Endothelial cell of umbilical vein (primary cell): ENCODE data around the gene INTS11. TPM values are rescaled to one million over a fixed set of nuclear protein-coding genes. Genes with fewer than 3 reads are reported as not detected.

Source experiments
- BruUV-seq: library from RNA; stranded (reverse); fragments of 400-500 nt; replicated peaks from 2 replicates; lab custom pipeline; 2021; lab: Mats Ljungman, UMichigan
- CTCF ChIA-PET: fragments of 300-600, 350-600 bp; sonication (Branson Sonifier 250); formaldehyde crosslinking; loops from one replicate; lab custom pipeline; 2021; ENCODE audit warnings: antibody characterized with exemption, inconsistent platforms; lab: Charles Lee
- POLR2A ChIA-PET: fragments of 300-600, 350-600 bp; sonication (Branson Sonifier 250); formaldehyde crosslinking; loops from one replicate; lab custom pipeline; 2021; ENCODE audit warnings: antibody characterized with exemption, inconsistent platforms; lab: Charles Lee
- DNase-seq: peaks from one replicate; pipeline ENCODE4 v3.0.0-alpha.2; 2011; ENCODE audit warnings: low read depth, low spot score
- FAIRE-seq: peaks from 2 replicates; lab custom pipeline; 2011; peaks lifted over from hg19 to GRCh38; lab: Jason Lieb, UNC
- H2AFZ ChIP-seq: 2 replicates; pipeline ENCODE4 v1.6.0; 2012; ENCODE audit warnings: low read depth, low read length, control low read depth, inconsistent platforms
- H3K27ac ChIP-seq: 2 replicates; pipeline ENCODE4 v1.5.1; 2011; ENCODE audit warnings: low read depth, mild to moderate bottlenecking, control low read depth, low read length, moderate library complexity; ENCODE audit not compliant: insufficient read depth
- H3K27me3 ChIP-seq, 2 experiments: 2 replicates each; pipeline versions ENCODE4 v1.6.0 to v1.6.1; 2011; ENCODE audit warnings: low read length in 2 of 2, mixed read lengths in 1 of 2; ENCODE audit not compliant: control insufficient read depth in 2 of 2, insufficient read depth in 2 of 2
- H3K36me3 ChIP-seq, 2 experiments: 2 replicates in 1 of 2; 3 replicates in 1 of 2; pipeline ENCODE4 v1.5.1; 2011; ENCODE audit warnings: low read length in 2 of 2, mild to moderate bottlenecking in 1 of 2, moderate library complexity in 1 of 2; ENCODE audit not compliant: control insufficient read depth in 2 of 2, insufficient read depth in 2 of 2; ENCODE audit errors: extremely low read depth in 1 of 2
- H3K4me1 ChIP-seq: 3 replicates; pipeline ENCODE4 v1.5.1; 2011; ENCODE audit warnings: mild to moderate bottlenecking, low read length; ENCODE audit not compliant: control insufficient read depth, insufficient read depth; ENCODE audit errors: extremely low read depth
- H3K4me2 ChIP-seq: 2 replicates; pipeline ENCODE4 v1.6.1; 2011; ENCODE audit warnings: low read length, control low read depth, mixed read lengths; ENCODE audit not compliant: insufficient read depth
- H3K4me3 ChIP-seq, 3 experiments: fragments of 200-600 bp in 1 of 3; sonication (generic), shearing (Covaris generic) in 1 of 3; replicated peaks in 1 of 3; 2 replicates each; pipeline ENCODE4 v1.5.1; 2011 to 2016; ENCODE audit warnings: control low read depth in 3 of 3, low read length in 3 of 3, mild to moderate bottlenecking in 2 of 3, inconsistent platforms in 1 of 3, low read depth in 1 of 3, moderate library complexity in 1 of 3; ENCODE audit not compliant: insufficient read depth in 1 of 3
- H3K79me2 ChIP-seq: 2 replicates; pipeline ENCODE4 v1.6.0; 2012; ENCODE audit warnings: low read length, inconsistent platforms; ENCODE audit not compliant: control insufficient read depth, insufficient read depth
- H3K9ac ChIP-seq: replicated peaks from 2 replicates; pipeline ENCODE3; 2011; ENCODE audit warnings: low read length, control low read depth; ENCODE audit not compliant: insufficient read depth; ENCODE audit errors: extremely low read depth
- H3K9me1 ChIP-seq: replicated peaks from 3 replicates; pipeline ENCODE4 v1.6.0; 2011; ENCODE audit warnings: mild to moderate bottlenecking, low read length; ENCODE audit not compliant: control insufficient read depth, insufficient read depth; ENCODE audit errors: extremely low read depth
- H3K9me3 ChIP-seq: replicated peaks from 2 replicates; pipeline ENCODE4 v1.5.1; 2012; ENCODE audit warnings: low read length, inconsistent platforms; ENCODE audit not compliant: control insufficient read depth, insufficient read depth
- H4K20me1 ChIP-seq: replicated peaks from 2 replicates; pipeline ENCODE3; 2011; ENCODE audit warnings: mild to moderate bottlenecking, low read length; ENCODE audit not compliant: control insufficient read depth, insufficient read depth; ENCODE audit errors: extremely low read depth
- EZH2 ChIP-seq: IDR thresholded peaks from 2 replicates; pipeline ENCODE4 v1.6.1; 2012; ENCODE audit warnings: borderline replicate concordance, low read depth, mild to moderate bottlenecking, moderate library complexity, low read length, inconsistent platforms; ENCODE audit not compliant: severe bottlenecking
- FOS ChIP-seq: IDR thresholded peaks from 2 replicates; pipeline ENCODE4 v1.6.1; 2011; ENCODE audit warnings: mild to moderate bottlenecking, low read length, moderate library complexity, borderline replicate concordance; ENCODE audit not compliant: insufficient read depth
- GATA2 ChIP-seq: IDR thresholded peaks from 2 replicates; pipeline ENCODE4 v1.7.0; 2011; ENCODE audit warnings: low read depth, mild to moderate bottlenecking, moderate library complexity, mixed read lengths, low read length; ENCODE audit not compliant: insufficient read length, insufficient read depth
- JUN ChIP-seq: IDR thresholded peaks from 2 replicates; pipeline ENCODE4 v1.6.1; 2011; ENCODE audit warnings: borderline replicate concordance, low read depth; ENCODE audit not compliant: insufficient read length, insufficient read depth
- MAX ChIP-seq: IDR thresholded peaks from 2 replicates; pipeline ENCODE4 v1.6.1; 2011; ENCODE audit not compliant: insufficient read depth, insufficient read length
- MYC ChIP-seq: IDR thresholded peaks from one replicate; pipeline ENCODE4 v1.6.1; 2011; ENCODE audit warnings: mild to moderate bottlenecking, low read depth, low read length
- POLR2A ChIP-seq: IDR thresholded peaks from 2 replicates; pipeline ENCODE4 v1.6.1; 2012; ENCODE audit warnings: low read depth, mild to moderate bottlenecking, control low read depth, low read length
- POLR2AphosphoS5 ChIP-seq: IDR thresholded peaks from 2 replicates; pipeline ENCODE4 v1.6.1; 2012; ENCODE audit warnings: low read depth, mild to moderate bottlenecking, control low read depth, low read length, moderate library complexity; ENCODE audit not compliant: insufficient read depth
- dilution Hi-C: fragments of 300-500 bp; cut with MboI; formaldehyde crosslinking; loops from one replicate; pipeline ENCODE4 v1.15.0; 2019; ENCODE audit warnings: low sequenced_read_pairs; ENCODE audit not compliant: extremely low pct_ligation_motif_present
- intact Hi-C: fragments of 100-400 bp; cut with micrococcal nuclease; formaldehyde crosslinking; loops from one replicate; pipeline ENCODE4 v1.10.0; 2022
- polyA plus RNA-seq, 4 experiments: library from polyadenylated mRNA; depleted of rRNA in 3 of 4; stranded (reverse) in 3 of 4; unstranded in 1 of 4; fragments of >200 nt; gene quantifications; 2 replicates each; pipeline versions ENCODE4 v1.2.1 to v1.2.3, GENCODE V29; 2011 to 2012; ENCODE audit warnings: missing spikeins in 1 of 4
- total RNA-seq: library from RNA; stranded (reverse); gene quantifications from 2 replicates; pipeline ENCODE4 v1.2.3, GENCODE V29; 2021
- TF ChIP-seq, protein P1 (sequence below), 2 donors: IDR thresholded peaks; 1 replicate in 1 of 2; 2 replicates in 1 of 2; pipeline ENCODE4 v1.5.1; 2011; ENCODE audit warnings: low read length in 2 of 2, mild to moderate bottlenecking in 2 of 2, moderate library complexity in 2 of 2, control low read depth in 1 of 2, inconsistent platforms in 1 of 2, low read depth in 1 of 2; ENCODE audit not compliant: insufficient read depth in 1 of 2; ENCODE audit errors: extremely low read depth in 1 of 2

Gene INTS11
- total and polyA plus RNA-seq, 2 donors (not counting 3 experiments of a cell fraction or from before 2014, with no cell fraction given), result 132 to 222 TPM

DNA sequence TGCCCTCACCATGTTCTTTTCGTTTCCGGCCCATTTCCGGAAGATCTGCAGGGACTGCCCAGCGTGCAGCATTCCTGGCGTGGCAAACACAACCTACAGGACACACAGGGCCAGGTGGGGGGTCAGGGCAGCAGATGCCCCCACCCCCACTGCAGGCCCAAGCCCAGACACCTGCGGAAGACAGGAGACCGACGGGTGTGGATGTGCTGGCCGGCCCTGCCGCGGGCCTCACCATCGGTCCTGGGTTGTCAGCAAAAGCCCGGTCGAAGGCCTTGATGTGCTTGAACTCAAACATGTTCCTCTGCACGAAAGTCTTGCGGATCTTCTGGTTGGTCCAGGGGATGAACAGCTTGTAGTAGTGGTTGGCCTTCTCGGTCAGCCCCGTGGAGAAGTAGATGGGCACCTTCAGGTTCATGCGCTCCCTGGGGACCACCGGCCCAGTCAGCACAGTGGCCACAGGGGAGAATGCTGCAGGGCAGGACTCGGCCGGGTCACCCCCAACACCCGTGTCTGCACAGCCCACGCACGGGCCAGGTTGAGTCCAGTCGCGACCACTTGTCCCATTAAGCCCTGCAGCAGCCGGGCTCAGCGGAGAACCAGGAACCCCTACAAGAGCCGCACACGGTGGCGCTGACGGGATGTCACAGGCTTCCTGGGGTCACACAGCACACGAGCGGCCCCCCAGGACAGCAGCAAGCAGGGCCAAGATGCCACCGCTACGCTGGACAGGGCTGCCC, 10.8 kb downstream of the INTS11 start:
- DNase-seq (no peak), FAIRE-seq (no peak)
- H3K4me1 ChIP-seq, result peaks cover 5% of the 10 kb centered on the region
- TF ChIP-seq GATA2 (no peak), POLR2AphosphoS5 (no peak), MAX (no peak), POLR2A (no peak), EZH2 (no peak), FOS (no peak), JUN (no peak), MYC (no peak)
- TF ChIP-seq, protein P1, sequence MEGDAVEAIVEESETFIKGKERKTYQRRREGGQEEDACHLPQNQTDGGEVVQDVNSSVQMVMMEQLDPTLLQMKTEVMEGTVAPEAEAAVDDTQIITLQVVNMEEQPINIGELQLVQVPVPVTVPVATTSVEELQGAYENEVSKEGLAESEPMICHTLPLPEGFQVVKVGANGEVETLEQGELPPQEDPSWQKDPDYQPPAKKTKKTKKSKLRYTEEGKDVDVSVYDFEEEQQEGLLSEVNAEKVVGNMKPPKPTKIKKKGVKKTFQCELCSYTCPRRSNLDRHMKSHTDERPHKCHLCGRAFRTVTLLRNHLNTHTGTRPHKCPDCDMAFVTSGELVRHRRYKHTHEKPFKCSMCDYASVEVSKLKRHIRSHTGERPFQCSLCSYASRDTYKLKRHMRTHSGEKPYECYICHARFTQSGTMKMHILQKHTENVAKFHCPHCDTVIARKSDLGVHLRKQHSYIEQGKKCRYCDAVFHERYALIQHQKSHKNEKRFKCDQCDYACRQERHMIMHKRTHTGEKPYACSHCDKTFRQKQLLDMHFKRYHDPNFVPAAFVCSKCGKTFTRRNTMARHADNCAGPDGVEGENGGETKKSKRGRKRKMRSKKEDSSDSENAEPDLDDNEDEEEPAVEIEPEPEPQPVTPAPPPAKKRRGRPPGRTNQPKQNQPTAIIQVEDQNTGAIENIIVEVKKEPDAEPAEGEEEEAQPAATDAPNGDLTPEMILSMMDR (IDR thresholded peaks at IDR 0.05; ENCODE audit: extremely low read depth in 1 of 2, insufficient read depth in 1 of 2, low read depth in 1 of 2, low read length in 2 of 2), result no peak
- H3K79me2 ChIP-seq, result peaks cover 1% of the 10 kb centered on the region
- H3K27ac ChIP-seq, result no peak overlapping the region
- H3K36me3 ChIP-seq, result peaks cover 0 to 41% of the 10 kb centered on the region in 2 experiments
- no peaks in the 10 kb centered on the region for H3K27me3 ChIP-seq
- dilution Hi-C loops, result no loop called here
- H3K4me2 ChIP-seq, result no peak overlapping the region
- no peaks in the 10 kb centered on the region for H4K20me1 ChIP-seq
- no peaks in the 10 kb centered on the region for H3K9me1 ChIP-seq
- no TSS peak for BruUV-seq
- intact Hi-C loops, result no loop called here
- POLR2A ChIA-PET, result interaction anchor here (0.5 kb wide), 1 partner anchor 81 kb away, joined by 3 read pairs; no protein-coding TSS in a partner anchor
- CTCF ChIA-PET, result no interaction called here
- H3K9me3 ChIP-seq, result no peaks in the 10 kb centered on the region
- H3K4me3 ChIP-seq, result no peak overlapping the region
- no peak overlapping the region for H3K9ac ChIP-seq
- H2AFZ ChIP-seq, result no peak overlapping the region
